GM19397 (cell line): ENCODE measurements around the gene CCL1.

ENCODE experiments used
- ATAC-seq: cut with Tn5 transposase; IDR thresholded peaks from one replicate; pipeline ENCODE4 v1.9.1; 2021; ENCODE audit warnings: mild to moderate bottlenecking, moderate library complexity; ENCODE audit not compliant: unreplicated experiment

Gene CCL1

GRCh38 chr17:34384271-34384670 is 21.2 kb upstream of the CCL1 start:
- no peak for ATAC-seq

DNA sequence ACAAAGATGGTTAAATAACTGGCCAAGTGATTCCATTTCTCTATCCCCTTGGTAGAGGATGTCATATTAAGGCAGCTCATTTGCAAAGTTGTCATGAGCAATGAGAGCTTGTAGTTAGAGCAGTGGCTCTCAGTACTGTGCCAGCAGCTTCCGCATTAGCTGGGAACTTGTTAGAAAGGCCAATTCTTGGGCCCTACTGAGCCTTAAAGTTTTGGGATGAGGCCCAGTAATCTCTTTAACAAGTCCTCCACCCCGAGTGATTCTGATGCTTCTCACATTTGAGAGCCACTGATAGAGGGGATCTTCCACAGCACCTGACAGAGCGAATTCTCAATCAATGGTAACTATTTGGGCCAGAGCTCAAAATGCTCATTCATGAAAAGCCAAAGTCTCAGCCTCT is 20.2 kb upstream of the CCL1 start:
- no peak for ATAC-seq

- ATAC-seq, result no peak
These were observed 19.6 kb upstream of the CCL1 start for GRCh38 chr17:34382621-34383124.

GRCh38 chr17:34379868-34380267 is 16.8 kb upstream of the CCL1 start:
- ATAC-seq, result no peak

DNA sequence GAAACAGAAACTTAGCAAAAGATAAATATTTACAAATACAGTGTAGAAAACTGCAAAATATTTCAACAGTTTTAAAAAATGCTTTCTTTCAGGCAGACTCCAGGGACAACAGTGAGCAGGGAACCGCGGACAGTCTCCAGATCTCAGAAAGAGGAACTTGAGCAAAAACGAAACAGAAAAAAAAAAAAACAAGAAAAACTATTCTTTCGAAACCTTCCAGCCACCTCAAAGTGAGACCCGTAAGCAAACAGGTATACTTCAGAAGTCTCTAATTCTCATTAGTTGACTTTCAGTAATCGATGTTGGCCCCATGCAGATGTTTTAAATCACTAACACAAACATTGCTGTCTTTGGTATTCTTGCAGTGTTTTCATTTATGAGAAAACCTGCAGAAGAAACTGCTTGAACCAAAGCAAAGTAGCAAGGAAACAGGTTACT is 15.7 kb upstream of the CCL1 start:
- peak; percentile 50 for ATAC-seq

- no peak for ATAC-seq
These were observed 14.2 kb upstream of the CCL1 start for GRCh38 chr17:34377078-34377823.

DNA sequence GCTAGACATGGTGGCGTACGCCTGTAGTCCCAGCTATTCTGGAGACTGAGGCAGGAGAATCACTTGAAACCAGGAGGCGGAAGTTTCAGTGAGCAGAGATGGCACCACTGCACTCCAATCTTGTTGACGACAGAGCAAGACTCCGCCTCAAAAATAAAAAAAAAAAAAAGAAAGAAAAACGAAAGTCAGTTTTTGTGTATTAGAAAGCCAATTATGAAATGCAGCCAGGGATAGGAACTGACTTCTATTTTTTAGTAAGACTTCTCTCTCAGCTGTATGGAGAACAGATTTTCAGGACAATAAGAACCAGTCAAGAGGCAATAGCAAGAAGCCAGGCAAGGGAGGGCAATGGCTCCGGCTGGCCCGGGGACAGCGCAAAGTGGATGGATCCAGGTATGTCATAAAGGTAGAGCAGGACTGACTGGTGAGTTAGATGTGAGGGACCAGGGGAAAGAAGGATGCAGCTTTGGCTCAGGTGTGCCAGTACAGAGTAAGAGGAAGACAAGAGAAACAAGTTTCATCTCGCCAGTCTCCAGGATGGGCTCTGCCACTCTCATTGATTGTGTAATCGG is 12.5 kb upstream of the CCL1 start:
- ATAC-seq, result no peak

DNA sequence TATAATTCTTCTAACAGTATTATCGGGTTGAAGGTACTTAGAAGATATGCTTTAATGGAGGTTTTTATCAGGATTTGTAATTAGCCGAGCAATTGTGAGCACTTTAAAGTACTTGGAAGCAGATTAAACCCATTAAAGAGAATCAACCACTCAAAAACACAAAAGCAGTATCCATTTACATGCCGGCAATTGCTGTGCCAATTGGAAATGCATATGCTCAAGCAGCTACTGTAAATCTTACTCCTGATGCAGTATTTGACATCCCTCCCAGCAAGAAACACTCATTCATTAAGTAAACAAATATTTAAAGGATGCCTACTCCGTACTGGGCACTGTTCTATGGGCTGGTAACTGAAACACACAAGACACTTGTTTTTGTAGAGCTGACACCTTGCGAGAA is 11.4 kb upstream of the CCL1 start:
- ATAC-seq, result no peak

GRCh38 chr17:34371405-34372100 is 8.5 kb upstream of the CCL1 start:
- no peak for ATAC-seq

GRCh38 chr17:34370997-34371395 is 8.0 kb upstream of the CCL1 start:
- no peak for ATAC-seq

- no peak for ATAC-seq
These were observed 7.5 kb upstream of the CCL1 start for GRCh38 chr17:34370376-34370996.

- ATAC-seq, result no peak
These were observed 6.5 kb upstream of the CCL1 start for GRCh38 chr17:34369571-34369970.

- no peak for ATAC-seq
These were observed 6.0 kb upstream of the CCL1 start for GRCh38 chr17:34368946-34369500.

DNA sequence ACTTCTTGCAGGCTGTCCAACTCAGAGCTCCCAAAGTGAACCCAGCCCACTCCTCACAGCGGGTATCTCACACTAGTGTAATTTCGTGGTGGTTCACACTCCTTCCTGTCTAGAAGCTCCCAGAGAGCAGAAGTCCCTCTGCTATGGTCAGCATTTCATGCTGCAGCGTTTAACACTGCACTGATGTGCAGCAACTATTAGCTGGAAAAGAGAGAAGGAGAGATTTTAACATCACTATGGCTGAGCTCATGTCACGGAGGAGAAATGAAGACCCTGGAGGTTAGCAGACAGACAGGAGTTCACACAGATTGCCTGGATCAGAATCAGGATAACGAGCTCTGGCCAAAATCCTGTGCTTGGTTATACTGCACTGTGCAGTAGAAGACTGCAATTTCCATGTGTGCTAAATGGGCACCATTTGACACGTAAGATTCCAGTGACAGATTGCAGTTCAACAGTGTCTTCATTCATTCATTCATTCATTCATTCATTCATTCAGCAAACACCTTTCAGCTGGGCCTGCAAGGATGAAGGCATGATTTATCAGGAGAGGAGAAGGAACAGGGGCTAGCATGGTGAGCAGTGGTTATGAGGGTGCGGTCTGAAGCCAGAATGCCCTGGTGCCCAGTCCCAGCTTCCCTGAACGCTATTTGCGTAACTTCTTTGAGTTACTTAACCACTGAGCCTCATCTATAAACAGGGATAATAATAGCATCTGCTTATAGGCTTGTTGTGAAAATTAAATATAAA is 5.3 kb upstream of the CCL1 start:
- ATAC-seq, result no peak

- no peak for ATAC-seq
These were observed 4.6 kb upstream of the CCL1 start for GRCh38 chr17:34367486-34368195.

DNA sequence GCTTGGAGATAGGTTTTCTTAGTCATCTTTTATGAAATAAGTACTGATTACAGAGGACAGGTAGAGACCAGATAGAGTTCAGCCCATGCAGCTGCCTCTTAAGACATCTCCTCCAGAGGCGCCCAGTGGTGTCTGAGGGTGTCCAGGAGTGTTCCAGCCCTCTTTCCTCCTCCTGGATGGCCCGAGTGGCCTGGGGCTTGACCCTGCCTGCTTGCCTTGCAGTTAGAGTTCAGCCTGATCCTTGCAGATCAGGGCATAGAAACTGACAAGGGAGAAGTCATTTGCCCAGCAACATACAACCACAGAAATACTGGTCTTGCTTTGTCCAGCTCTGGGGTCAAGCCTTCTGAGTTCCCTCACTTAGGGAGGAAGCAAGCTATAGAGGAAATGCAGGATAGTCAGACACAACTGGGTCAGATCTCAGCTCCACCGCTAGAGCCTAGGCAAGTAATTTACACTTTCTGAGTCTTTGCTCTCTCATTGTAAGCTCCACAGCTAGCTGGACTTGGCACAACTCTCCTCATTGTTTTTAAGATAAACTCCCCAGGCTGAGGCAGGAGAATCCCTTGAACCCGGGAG is 3.6 kb upstream of the CCL1 start:
- ATAC-seq, result no peak

DNA sequence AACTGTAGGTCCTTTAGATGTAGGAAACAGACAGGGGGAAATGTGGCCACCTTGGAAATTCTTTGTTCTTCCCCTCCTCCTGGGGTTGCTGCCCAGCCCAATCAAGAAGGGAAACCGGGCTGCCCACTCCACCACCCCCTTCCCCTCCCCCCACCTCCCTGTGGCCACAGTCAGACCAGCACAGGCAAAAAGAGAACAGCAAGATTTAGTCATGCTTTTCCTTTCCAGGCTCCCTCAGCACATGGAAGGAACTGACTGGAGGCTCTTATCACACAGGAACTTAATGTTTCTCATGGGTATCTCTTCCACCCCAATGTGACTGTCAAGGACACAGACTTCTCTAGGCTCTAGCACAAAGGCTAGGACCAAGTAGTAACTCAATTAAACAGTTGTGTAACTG is 3.0 kb upstream of the CCL1 start:
- no peak for ATAC-seq

GRCh38 chr17:34365340-34365739 is 2.3 kb upstream of the CCL1 start:
- no peak for ATAC-seq

DNA sequence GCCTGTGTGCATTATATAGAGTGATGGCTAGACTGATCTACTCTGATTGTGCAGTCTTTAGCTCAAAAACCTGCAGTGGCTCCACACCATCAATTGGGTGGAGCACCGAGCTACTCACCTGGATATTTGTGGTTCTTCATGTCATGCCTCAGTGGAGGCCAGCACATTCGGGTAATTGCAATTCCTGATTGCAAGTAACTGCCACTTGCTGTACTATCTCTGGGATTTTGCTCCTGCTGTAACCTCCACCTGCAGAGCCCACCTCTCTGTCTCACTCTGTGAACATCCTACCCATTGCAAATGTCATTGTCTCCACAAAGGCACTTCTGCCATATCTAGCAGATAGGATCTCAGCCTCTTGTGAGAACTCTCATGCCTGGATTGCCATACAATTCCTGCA is 1.7 kb upstream of the CCL1 start:
- ATAC-seq, result no peak
